ENCODE measurements around the gene SH3RF1. TPM values are rescaled to one million over a fixed set of nuclear protein-coding genes. Genes with fewer than 3 reads are reported as not detected.

The SH3RF1 gene
- total RNA-seq, 1 donor from 2014 or later: 15.6 TPM

DNA sequence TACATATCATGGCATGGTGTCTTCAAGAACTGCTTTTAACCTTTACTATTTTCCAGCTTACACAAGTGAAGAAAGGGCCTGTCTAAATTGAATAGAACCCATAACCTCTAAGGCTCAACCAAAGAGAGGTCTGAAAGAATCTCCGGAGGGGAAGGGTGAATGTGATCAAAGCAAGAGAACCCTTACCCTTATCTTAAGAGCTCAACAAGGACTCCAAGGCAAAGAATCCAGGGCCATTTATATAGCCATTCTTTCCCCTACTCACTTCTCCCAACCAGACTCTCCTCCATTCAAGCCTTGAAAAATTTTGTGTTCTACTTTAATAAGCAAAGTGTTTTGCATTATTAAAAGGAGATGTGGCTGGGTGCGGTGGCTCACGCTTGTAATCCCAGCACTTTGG is 118.7 kb downstream of the SH3RF1 start:
- DNase-seq (ENCODE audit: low spot score): no peak
- intact Hi-C loops (cut with DNase I): no loop called here

DNA sequence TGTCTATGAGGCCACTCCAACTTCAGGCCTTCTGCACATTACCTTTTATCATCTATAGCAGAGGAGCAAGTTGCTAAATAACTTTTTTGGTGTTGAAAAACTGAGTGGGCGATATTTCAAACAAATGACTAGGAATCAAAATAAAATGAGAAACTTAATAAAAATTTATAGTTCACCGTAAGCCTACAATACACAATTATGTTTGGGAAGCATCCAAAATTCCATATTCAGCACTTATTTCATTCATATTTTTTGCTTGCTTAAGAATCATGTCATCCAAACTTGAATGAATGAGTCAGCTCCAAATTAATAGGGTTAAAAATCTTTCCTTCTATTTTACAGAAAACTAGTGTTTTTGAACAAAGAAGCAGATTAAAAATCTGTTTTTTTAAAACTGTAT is 119.1 kb downstream of the SH3RF1 start:
- intact Hi-C loops (cut with DNase I): no loop called here
- no peak for DNase-seq (ENCODE audit: low spot score)

DNA sequence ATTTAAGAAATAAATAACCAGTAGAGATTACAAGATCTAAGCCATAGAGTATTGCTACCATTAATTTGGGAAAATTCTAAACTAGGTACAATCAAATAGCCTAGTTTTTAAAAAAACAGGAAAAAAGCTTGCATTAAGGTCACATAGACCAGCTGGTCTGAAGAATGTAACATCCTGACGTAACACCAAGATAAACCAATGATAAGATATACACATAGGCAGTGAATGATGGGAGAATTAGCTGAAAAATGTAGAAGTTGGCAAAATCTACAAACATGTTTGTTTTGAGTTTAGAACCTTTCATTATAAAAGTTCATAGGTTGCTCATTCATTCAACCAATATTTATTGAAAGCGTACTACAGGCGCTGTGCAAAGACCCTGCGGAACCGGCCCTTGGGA is 120.0 kb downstream of the SH3RF1 start:
- intact Hi-C loops (cut with DNase I): no loop called here

DNA sequence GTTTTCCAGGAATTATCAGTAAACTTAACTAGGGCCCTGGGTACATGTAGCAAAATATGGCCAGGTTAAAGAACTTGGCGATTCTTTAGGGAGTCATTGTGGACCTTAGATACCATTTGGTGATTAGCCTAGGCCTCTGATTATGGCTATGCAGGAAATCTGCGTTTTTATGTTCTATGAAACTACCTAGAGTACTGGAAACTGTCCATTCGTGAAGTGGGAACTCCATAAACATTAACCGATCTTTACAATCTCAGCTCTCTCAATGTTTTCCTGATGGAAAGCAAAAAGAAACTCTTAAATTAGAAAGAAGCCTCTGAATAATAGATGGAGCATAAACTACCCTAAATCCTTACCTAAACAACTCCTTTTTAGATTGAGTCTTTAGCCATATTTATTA is 121.9 kb downstream of the SH3RF1 start:
- DNase-seq (ENCODE audit: low spot score): no peak
- intact Hi-C loops (cut with DNase I): no loop called here

More for the DNA sequence above, 120.0 kb downstream of the SH3RF1 start:
- no peak for DNase-seq (ENCODE audit: low spot score)

DNA sequence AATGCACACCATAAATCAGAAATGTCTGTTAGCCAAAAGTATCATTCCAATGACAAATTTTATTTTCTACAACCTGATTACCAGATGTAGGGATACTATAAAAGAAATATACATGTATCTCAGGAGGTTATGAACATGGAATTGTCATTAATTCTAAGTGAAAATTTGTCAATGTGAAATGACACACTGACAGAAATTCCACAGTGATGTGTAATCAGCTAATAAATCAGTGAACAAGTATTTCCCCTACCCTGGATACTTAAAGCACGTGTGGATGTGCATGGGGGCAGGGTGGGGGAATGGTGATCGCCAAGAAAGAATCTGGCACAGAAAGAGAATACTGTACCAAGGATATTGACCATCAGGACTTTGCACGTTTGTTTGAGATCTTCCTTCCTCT is 123.6 kb downstream of the SH3RF1 start:
- intact Hi-C loops (cut with DNase I): no loop called here
- DNase-seq (ENCODE audit: low spot score): no peak

DNA sequence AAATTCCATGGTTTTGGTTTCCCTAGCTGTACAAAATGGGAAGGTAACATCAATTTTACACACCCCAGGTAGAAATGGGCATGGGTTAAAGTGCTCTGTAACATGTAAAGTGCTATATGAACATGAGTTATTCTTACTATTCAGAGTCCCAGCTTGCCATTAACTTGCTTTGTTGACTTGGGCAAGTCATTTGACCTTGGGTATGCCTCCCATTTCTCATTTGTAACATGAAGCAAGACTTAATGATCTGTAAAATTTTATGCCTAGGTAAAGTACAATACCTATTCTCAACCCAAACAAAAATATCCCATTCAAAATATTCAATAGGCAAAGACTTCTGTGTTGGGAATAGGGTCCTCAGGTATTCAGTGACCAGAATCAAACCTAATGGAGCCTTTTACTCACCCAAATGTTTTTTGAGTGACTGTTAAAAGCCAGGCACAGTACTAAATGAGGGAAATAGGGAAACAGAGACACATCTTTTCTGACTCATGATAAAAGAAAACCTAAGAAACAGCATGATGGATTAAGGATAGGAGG is 126.6 kb downstream of the SH3RF1 start:
- intact Hi-C loops (cut with DNase I): no loop called here
- no peak for DNase-seq (ENCODE audit: low spot score)

DNA sequence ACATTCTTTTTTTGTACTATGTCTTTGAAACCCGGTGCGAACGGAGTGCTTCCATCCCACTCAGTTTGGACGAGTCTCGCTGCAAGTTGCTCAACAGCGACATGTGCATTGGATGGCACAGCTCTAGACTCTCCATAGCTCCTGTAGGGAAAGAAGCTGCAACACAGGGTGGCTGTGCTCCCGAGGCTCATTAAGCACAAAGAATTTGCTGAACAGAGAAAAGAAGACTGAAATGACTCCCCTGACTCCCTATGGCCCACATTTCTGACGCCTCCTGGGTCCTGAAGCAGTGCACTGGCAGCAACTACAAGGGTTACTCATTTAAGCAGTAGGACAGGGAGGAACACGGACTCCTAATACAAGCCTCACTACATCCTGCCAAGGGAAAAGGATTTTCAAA is 127.4 kb downstream of the SH3RF1 start:
- intact Hi-C loops (cut with DNase I): no loop called here
- DNase-seq (ENCODE audit: low spot score): no peak

DNA sequence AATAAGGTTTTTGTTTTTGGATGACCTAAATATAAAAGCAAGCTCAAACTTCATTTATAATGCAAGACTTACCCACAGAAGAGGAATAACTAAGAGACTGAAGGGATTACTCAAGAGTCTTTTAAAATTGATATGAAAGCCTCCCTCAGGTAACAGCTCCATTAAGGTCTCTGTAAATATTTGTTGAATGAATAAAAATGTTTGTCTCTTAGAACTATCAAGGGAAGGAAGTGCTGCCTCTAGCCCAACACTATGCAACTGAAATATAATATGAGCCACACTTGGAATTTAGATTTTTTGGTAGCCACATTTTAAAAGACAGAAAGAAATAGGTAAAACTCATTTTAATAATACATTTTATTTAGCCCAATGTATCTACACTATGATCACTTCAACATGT is 127.8 kb downstream of the SH3RF1 start:
- intact Hi-C loops (cut with DNase I): no loop called here
- DNase-seq (ENCODE audit: low spot score): no peak

DNA sequence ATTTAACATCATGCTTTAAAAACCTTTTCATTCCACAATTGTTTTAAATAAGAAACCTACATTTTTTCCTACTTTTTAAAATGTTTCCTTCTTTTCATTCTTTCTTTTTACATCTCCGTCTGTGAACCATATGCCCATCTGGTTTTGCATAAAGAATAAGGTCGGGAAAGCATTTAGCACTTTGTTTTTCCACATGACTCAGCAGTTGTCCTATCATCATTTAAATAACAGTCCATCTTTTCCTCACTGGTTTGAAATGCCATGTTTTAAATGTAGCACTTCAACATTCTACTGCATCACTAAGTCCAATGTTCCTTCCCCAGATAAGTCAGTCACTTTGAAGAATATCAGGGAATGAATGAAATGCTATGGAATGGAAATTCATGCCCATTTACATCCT is 128.4 kb downstream of the SH3RF1 start:
- intact Hi-C loops (cut with DNase I): no loop called here
- DNase-seq (ENCODE audit: low spot score): no peak

DNA sequence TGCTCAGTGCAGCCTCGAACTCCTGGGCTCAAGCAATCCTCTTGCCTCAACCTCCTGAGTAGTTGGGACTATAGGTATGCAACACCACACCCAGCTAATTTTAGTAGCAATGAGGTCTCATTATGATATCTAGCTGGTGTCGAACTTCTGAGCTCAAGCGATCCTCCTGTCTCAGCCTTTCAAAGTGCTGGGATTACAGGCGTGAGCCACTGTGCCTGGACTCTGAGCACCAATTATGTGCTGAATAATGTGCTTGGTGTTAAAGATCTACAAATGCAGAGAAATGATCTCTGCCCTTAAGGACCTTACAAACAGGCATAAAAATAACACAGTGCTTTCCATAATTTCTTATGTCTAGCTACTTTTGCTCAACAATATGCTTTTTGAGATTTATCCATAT is 131.7 kb downstream of the SH3RF1 start:
- intact Hi-C loops (cut with DNase I): no loop called here

DNA sequence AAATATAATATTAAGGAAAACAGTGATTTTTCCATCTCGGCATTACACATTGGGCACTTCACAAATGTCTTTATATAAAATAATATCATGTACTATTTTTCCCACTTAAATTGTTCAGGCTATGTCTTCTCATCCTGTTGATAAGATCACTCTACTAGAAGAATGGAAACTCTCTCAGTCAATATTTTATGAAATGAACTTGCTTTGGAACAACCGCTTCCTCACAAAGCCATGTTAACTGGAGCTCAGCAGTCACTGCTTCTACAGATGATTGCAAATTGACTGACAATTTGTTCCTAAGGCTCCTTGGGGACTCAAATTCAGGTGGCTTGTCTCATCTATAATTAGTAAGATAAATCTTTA is 133.2 kb downstream of the SH3RF1 start:
- DNase-seq (ENCODE audit: low spot score): no peak
- intact Hi-C loops (cut with DNase I): no loop called here

More for the DNA sequence above, 131.7 kb downstream of the SH3RF1 start:
- DNase-seq (ENCODE audit: low spot score): no peak

DNA sequence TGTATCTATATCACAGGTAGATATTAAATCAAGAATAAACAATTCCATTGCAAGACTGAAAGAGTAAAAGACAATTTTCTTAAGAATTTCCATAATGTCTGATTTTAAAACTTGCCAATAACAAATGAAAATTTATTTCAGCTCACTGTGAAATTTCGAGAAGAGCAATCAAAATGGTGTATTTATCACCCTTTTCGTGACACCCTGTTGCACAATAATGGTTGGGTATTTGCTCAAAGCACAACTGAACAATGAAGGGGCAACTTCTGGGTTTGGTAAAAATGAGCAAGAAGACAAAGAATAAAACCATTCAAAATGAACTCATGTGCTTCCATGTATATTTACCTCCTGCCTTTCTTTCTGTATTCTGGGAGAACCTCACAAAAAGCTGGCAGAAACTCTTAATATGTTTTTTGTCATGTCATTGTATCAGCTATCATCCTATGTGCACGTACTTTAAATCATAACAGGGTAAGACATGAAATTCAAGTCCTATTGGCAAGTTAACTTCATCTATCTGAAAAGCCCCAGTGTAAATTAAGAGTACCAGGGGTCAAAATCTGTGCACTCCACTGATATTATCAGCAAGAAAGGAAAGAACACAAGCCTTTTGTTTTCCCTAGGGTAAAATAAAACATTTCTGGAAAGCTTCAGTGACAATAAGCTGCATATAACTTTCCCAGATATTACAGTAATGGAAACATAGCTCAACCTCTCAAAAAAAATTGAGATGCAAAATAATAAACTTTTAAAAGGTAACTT is 133.8 kb downstream of the SH3RF1 start:
- DNase-seq (ENCODE audit: low spot score): no peak
- intact Hi-C loops (cut with DNase I): no loop called here

DNA sequence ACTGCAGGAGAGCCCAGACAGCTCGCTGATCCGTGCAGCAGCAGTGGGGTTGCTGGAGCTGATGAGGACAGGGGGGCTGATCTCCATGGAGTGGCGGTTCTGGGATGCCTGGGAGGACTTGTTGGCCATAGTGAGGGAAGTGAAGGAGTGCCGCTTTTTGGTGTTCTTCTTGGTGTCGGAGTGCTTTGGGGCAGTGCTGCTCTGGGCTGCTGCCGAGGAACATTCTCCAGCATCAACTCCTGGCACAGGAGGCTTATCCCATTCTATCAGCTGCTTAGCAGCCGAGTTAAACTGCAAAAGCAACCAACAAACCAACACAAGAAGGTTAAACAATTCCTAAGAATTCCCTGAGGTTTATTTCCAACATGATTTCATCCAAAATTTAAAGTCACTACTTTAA is 134.4 kb downstream of the SH3RF1 start:
- intact Hi-C loops (cut with DNase I): no loop called here
- DNase-seq (ENCODE audit: low spot score): no peak

DNA sequence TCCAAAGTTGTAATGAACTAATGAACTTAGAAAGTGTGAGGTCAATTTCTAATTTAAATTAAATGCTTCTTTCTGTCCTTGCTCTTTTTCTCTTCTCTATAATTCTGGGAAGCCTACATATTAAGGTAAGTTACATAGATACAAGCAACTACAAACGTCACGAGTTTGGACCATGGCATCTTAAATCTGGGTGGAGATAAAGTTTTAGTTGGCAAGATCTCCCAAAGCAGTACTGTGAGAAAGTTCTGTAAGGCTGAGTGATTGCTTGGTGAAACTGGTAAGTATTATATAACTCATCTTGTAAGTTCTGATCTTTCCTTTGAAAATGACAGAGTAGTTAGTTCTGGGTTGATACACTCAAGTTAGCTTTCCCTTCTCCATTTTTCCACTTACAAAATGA is 135.0 kb downstream of the SH3RF1 start:
- intact Hi-C loops (cut with DNase I): no loop called here

DNA sequence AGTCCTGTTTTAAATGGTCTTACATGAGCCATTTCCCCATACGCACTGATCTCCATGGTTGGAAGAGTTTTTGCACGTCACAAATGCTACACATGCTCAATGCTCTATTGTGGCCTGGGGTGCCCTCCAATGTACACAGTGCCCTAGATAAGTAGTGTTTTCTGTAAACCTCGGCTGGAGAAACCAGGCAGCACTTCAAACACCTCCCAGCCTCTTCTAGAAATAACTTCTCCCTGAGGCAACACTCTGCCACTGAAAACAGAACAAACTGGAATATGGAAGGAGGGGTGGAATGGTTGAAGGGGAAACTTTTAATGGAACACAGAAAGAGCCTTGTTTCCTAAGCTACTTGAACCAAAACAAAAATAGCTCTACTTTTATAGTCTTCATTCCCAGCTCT is 136.8 kb downstream of the SH3RF1 start:
- no peak for DNase-seq (ENCODE audit: low spot score)
- intact Hi-C loops (cut with DNase I): no loop called here

More for the DNA sequence above, 135.0 kb downstream of the SH3RF1 start:
- no peak for DNase-seq (ENCODE audit: low spot score)

DNA sequence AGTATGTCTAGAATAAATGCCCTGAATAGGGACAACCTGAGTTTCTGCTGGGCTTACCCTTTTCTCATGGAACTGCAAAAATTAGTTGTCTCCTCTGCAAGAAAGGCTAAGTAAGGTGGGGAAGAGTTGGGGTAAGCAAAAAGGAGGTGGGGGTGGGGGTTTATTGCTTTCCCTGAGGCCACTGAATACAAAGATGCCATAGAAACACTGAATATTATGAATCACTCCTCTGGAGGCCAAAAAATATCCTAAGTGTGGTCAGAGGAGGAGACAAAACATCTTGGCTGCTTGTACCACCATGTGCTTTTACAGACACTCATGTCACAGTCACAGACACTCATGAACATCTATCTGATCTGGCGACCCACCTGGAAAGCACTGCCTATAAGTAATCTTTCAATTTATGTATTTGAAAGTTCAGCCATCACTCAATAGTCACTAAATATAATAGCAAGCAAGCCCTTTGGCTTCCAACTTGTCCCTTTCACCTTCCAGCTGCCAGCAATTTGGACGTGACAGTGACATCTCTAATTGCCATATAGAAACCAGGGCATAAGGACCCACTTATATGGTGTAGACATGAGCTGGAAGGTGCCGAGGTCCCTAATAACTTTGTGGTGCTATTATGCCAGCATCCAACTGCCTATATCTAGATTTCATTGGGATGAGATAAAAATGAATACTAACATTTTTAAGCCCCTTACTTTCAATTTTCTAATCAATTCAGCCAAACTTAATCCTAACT is 138.0 kb downstream of the SH3RF1 start:
- intact Hi-C loops (cut with DNase I): no loop called here
- DNase-seq (ENCODE audit: low spot score): no peak

DNA sequence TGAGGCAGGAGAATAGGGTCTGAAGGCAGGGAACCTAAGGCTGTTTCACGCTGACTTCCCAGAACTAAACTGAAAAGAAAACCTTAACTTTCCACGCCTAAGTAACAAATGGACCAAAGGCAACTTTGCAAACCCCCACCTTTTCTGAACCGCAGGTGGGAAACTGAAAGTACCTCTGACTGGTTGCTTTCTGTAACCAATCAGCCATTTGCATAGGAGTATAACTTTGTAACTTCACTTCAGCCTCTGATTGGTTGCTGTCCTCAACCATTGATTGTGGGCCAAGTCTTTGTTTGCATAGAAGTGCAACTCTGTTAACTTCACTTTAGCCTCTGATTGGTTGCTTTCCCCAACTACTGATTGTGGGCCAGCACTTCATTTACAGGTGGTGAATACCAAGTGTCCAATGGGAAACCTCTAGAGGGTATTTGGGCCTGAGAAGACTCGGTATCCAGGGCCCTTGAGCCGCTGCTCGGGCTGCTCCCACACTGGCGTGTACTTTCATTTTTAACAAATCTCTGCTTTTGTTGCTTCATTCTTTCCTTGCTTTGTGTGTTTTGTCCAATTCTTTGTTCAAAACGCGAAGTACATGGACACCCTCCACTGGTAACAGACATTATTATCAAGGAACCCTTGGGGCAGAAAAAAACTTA is 139.1 kb downstream of the SH3RF1 start:
- intact Hi-C loops (cut with DNase I): no loop called here
- DNase-seq (ENCODE audit: low spot score): no peak

DNA sequence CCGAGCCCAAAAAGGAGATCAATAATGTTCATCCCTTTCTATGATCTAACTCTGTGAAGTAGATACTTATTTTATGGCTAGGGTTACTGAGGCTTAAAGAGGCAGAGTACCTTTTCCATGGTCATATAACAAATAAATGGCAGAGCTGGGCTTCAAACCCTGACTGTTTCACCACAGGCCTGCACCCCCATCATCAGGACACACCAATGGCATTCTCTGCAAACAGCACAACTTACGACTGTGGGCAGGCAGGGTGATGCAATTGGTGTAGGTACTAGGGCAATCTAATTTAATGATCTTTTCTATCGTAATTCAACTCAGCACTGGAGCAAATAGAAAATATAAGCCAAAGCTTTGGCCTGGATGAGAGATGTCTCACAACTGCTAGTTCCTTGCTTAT is 141.9 kb downstream of the SH3RF1 start:
- no peak for DNase-seq (ENCODE audit: low spot score)
- intact Hi-C loops (cut with DNase I): no loop called here

DNA sequence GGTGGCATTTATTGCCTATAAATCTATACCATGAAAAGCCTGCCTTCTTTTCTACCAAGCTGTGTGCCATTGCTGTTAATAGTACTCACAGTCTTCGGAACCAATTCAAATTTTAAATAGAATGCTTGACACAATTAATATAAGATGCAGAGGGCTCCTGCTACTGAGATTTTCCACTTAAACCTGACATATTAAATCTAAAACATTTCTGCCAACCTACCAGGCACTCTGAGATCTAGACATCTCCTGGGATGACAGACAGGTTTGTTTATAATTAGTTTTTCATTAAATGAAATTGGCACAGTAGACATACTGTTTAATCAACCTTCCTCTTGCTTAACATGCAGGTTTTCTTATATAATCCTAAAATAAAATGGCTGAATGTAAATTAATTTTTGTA is 143.4 kb downstream of the SH3RF1 start:
- DNase-seq (ENCODE audit: low spot score): no peak
- intact Hi-C loops (cut with DNase I): no loop called here

DNA sequence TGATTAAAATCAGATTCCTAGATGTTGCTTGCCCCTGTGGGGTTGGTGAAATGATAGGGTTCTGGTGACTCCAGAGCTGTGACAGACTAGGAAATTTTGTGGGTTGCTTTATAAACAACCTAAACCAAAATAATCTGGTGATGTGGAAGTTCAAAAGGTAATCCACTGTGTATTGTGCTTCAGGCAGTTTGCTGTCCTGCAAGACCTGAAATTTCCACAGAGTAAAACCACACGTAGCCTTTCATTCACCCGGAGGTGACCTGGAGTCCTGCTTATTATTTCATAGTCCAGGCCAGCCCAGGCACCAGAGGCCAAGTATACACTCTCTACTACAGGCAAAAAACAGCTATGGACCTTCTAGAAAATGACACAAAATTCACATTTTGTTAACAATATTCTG is 146.1 kb downstream of the SH3RF1 start:
- intact Hi-C loops (cut with DNase I): no loop called here
- DNase-seq (ENCODE audit: low spot score): no peak

DNA sequence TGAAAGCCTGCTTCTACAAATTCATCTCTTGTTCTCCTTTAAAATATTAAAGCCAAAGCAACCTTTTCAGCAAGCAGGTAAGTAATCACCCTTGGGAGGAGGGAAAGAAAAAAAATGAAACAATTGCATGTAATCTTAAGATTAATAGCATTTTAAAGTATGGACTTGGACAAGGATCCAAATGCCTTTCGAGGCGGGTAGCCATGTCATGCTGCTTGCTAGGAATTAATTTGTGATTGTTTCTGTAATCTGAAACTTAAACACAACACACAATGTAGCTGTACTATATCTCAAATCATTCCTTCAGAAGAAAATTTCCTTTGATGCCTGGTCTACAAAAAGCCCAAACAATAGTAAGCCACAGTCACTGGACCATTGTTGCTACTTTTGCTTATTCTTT is 148.3 kb downstream of the SH3RF1 start:
- DNase-seq (ENCODE audit: low spot score): no peak
- intact Hi-C loops (cut with DNase I): no loop called here

Measured in cardiac septum (tissue), 1 donor.